H4 (cell line): Measurements from ENCODE around the gene UBASH3B. TPM values are rescaled to one million over a fixed set of nuclear protein-coding genes. Genes with fewer than 3 reads are reported as not detected.
"Not testable (repeated sequence)": the region's sequence is repeated elsewhere in the genome, so short reads cannot be mapped to it uniquely, and the experiment has no call there.

ENCODE experiments used
- DNase-seq: peaks from one replicate; pipeline ENCODE4 v3.0.0-alpha.2; 2015; ENCODE audit warnings: low spot score
- total RNA-seq: library from RNA; depleted of rRNA; stranded (reverse); fragments of >200 nt; shearing (Covaris generic); gene quantifications from 2 replicates; pipeline ENCODE4 v1.2.3, GENCODE V29; 2014

Gene UBASH3B
- total RNA-seq, 1 experiment from 2014 or later: 4.4 TPM

- no peak for DNase-seq
Observed at GRCh38 chr11:122812638-122813037, 157.1 kb downstream of the UBASH3B start.

DNA sequence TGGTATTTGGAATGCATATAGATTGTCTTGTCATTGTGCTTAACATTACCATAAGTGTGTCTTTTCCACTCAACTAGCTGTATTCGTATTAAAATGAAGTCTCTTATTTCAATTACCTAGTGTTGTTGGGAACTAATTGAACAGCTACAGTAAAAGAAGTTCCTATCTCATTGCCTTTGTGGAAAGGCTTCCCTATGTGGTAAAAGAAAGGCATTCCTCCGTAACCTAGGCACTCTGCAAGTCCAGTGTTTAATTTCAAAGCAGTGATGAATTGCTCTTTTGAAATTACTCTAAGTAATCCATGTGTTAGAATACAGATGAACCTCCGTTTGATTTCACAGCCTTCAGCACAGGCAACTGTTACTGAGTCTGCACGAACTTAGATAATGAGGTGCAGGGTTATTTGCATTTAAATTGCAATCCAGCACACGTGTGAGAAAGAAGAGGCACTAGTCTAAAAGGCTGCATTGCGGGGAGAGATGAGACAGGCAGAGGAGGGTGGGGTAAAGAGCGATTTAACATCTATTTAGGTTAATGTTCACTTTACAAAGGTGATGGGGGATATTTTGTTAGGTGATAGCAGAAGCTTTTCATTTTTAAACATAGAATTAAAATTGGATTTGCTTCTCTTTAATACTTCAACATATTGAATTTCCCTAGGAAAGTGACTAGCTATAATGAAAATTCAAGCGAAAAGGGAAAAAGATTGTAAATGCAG is 157.8 kb downstream of the UBASH3B start:
- no peak for DNase-seq

DNA sequence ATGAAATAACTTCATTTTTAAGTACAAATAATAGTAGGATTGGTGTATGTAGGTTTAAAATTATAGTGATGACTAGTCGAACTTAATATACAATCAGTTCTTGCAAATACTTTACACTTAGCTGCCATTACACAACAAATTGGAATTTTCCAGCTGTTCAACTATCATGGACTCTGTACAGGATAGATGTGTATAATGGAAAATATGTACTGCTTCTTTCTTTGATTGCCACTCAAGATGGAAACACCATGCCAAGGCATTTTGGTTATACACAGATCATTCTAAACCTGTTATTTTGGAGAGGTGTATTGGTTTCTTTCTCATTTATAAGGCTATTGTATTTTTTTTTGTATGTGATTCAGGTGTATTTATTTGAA is 158.4 kb downstream of the UBASH3B start:
- no peak for DNase-seq

GRCh38 chr11:122814401-122814800 is 158.9 kb downstream of the UBASH3B start:
- no peak for DNase-seq

- no peak for DNase-seq
Observed at GRCh38 chr11:122815900-122816299, 160.4 kb downstream of the UBASH3B start.

- DNase-seq: no peak
Observed at GRCh38 chr11:122816761-122817520, 161.4 kb downstream of the UBASH3B start.

DNA sequence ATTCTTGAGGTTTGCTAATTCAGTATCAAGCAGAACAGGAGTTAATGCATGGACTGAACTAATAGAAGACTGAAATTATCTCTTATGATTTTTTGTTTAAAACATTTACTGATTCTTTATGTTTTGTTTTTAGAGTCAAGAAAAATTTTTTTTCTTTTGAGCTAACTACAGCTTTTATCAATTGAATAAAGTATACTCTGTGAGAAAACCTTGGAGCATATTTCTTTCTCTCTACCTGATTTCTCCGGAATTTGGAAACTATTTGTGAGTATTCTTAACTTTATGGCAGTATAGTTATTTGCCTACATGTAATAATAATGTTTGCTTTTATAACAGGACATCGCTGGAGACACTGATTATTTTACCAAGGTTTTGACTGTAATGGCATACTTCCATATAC is 164.6 kb downstream of the UBASH3B start:
- no peak for DNase-seq

DNA sequence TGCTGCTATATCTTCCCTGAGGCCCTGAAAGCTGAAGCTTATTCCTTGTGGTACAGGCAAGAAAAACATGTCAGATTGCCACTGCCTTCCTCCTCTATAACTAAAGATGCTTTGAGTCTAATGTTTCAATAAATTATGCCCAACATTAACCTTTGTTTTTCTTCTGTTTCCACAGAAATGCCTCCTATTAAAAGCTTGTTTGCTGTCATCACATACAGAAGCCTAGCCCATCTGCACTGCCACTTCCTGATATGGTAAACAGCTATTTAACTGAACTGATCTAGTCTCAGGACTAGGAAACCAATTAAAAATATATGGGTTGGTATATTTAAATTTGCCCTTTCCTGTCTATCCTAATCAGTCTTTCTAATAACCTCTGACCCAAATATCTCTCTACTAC is 165.6 kb downstream of the UBASH3B start:
- DNase-seq: no peak

DNA sequence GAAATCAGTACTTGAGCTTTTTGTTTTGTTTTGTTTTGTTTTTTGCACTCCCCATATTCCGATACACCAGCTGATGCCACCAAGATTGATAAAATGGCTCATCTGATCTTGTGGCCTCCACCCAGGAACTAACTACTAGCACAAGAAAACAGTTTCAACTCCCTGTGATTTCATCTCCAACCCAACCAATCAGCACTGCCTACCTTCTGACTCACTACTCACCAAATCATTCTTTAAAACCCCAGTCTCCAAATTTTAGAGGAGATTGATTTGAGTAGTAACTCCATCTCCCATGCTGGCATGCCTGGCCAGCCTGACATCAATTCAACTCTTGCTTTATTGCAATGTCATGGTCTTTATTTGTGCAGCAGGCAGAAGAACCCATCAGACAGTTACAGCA is 166.7 kb downstream of the UBASH3B start:
- no peak for DNase-seq

- no peak for DNase-seq
Observed at GRCh38 chr11:122823564-122823963, 168.0 kb downstream of the UBASH3B start.

DNA sequence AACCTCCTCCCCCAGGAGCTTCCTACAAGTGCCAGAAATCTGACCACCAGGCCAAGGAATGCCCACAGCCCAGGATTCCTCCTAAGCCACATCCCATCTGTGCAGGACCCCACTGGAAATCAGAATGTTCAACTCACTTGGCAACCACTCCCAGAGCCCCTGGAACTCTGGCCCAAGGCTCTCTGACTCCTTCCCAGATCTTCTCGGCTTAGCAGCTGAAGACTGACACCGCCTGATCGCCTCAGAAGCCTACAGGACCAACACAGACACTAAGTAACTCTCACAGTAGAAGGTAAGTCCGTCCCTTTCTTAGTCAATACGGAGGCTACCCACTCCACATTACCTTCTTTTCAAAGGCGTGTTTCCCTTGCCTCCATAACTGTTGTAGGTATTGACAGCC is 173.8 kb downstream of the UBASH3B start:
- not testable (repeated sequence) for DNase-seq

- not testable (repeated sequence) for DNase-seq
Observed at GRCh38 chr11:122832297-122832696, 176.8 kb downstream of the UBASH3B start.

GRCh38 chr11:122832721-122833470 is 177.4 kb downstream of the UBASH3B start:
- DNase-seq: no peak

GRCh38 chr11:122833846-122834464 is 178.4 kb downstream of the UBASH3B start:
- no peak for DNase-seq

DNA sequence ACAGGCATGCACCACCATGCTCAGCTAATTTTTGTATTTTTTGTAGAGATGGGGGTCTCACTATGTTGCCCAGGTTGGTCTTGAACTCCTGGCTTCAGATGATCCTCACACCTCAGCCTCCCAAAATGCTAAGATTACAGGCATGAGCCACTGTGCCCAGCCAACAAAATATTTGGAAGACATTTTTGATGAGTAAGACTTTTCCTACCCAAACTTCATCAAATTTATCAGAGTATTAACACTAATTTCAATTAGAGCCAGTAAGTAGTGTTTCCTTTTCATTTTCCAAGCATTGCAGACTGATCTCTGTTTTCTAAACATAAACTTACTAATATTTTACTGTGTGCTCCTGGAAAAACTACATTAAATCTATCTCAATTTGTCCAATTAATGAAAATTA is 181.4 kb downstream of the UBASH3B start:
- DNase-seq: no peak

DNA sequence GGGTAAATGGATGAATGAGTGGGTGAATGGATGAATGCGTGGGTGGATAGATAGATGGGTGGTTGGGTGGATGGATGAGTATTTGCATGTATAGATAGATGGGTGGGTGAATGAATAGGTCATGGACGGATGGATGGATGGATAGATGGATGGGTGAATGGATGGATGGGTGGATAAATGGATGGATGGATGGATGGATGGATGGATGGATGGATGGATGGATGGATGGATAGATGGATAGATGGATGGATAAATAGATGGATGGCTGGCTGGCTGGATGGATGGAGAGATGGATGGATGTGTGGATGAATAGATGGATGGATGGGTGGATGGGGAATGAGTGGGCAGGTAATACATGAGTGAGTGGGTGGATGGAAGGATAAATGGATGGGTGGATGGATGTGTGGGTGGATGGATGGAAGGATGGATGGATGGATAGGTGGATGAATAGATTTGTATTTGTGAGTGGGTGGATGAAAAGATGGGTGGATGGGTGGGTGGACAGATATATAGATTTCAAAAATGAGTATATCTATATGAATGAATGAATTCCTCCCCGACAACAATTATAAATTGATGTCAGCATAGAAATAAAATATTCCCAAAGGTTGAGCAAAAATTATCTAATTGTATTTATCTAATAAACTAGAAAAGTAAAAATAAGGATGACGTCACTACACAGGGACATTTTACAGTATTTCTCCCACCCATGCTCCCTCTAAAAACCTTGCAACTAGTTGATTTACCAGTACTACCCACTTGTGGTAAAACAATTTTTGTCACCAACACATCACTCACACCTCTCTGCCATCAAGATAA is 182.2 kb downstream of the UBASH3B start:
- no peak for DNase-seq

DNA sequence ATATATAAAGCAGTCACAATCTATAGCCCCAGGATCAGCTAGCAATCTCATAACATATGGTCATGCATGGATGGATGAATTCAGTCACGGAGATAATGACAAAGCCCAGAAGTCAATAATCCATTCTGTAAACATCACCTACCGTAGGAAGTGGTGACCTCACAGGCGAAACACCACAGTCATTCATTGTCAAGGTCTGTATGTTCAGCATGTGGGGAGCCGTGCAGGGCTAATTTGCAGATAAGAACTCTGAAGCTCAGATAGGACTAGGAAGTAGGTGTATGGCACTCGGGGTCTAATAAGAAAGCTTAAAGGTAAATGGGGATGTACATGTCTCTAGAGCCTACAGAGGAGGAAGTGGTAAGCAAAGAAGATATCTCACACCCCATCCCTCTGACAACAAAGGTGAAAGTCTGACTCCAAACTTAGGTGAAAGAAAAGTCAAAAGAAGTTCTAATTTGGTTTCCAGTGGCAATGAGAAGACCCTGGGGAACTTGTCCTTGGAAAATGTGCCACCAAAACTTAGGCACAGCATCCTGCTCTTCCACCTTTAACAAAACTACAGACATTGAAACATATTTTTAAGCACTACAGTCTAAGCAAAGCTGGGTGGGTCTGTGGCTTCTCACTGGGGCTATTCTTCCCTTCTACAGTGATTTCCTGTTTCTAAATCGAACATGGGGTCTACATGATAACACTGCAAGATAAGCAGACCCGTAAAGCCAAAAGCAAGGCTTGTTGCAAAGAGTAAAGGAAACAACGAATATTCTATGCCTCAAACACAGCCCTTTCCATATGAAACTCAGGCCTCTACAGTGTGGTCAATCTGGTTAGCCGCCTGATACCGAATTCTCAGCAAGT is 188.0 kb downstream of the UBASH3B start:
- no peak for DNase-seq

GRCh38 chr11:122847466-122847865 is 191.9 kb downstream of the UBASH3B start:
- no peak for DNase-seq

DNA sequence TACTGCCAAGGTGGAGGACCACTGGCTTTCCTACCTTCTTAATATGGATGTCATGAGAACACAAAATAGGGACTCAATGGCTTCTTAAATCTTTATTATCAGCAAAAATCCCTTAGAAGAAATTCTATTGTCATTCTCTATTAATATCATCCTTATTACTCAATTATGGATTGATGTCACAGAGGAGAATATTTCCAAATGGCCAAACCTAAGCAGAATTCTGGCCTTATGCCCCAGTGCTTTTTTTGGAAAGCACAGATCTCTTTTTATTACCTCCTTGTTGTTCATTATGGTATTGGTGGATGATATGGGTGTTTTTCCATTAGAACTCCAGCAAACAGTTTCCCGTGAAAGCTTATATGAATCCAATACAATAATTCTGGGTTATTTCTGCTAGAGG is 192.7 kb downstream of the UBASH3B start:
- no peak for DNase-seq

- DNase-seq: peak; percentile 63
Observed at GRCh38 chr11:122850076-122850631, 194.6 kb downstream of the UBASH3B start.
